Endothelial cell of umbilical vein (primary cell): Measurements from ENCODE around the gene RNF126. TPM values are rescaled to one million over a fixed set of nuclear protein-coding genes. Genes with fewer than 3 reads are reported as not detected.
"Not testable (repeated sequence)": the region's sequence is repeated elsewhere in the genome, so short reads cannot be mapped to it uniquely, and the experiment has no call there.

Source experiments
- BruUV-seq: library from RNA; stranded (reverse); fragments of 400-500 nt; replicated peaks from 2 replicates; lab custom pipeline; 2021; lab: Mats Ljungman, UMichigan
- CTCF ChIA-PET: fragments of 300-600, 350-600 bp; sonication (Branson Sonifier 250); formaldehyde crosslinking; loops from one replicate; lab custom pipeline; 2021; ENCODE audit warnings: antibody characterized with exemption, inconsistent platforms; lab: Charles Lee
- POLR2A ChIA-PET: fragments of 300-600, 350-600 bp; sonication (Branson Sonifier 250); formaldehyde crosslinking; loops from one replicate; lab custom pipeline; 2021; ENCODE audit warnings: antibody characterized with exemption, inconsistent platforms; lab: Charles Lee
- DNase-seq: peaks from one replicate; pipeline ENCODE4 v3.0.0-alpha.2; 2011; ENCODE audit warnings: low read depth, low spot score
- FAIRE-seq: peaks from 2 replicates; lab custom pipeline; 2011; peaks lifted over from hg19 to GRCh38; lab: Jason Lieb, UNC
- H2AFZ ChIP-seq: 2 replicates; pipeline ENCODE4 v1.6.0; 2012; ENCODE audit warnings: low read depth, low read length, control low read depth, inconsistent platforms
- H3K27ac ChIP-seq: 2 replicates; pipeline ENCODE4 v1.5.1; 2011; ENCODE audit warnings: low read depth, mild to moderate bottlenecking, control low read depth, low read length, moderate library complexity; ENCODE audit not compliant: insufficient read depth
- H3K27me3 ChIP-seq, 2 experiments: 2 replicates each; pipeline versions ENCODE4 v1.6.0 to v1.6.1; 2011; ENCODE audit warnings: low read length in 2 of 2, mixed read lengths in 1 of 2; ENCODE audit not compliant: control insufficient read depth in 2 of 2, insufficient read depth in 2 of 2
- H3K36me3 ChIP-seq, 2 experiments: 2 replicates in 1 of 2; 3 replicates in 1 of 2; pipeline ENCODE4 v1.5.1; 2011; ENCODE audit warnings: low read length in 2 of 2, mild to moderate bottlenecking in 1 of 2, moderate library complexity in 1 of 2; ENCODE audit not compliant: control insufficient read depth in 2 of 2, insufficient read depth in 2 of 2; ENCODE audit errors: extremely low read depth in 1 of 2
- H3K4me1 ChIP-seq: 3 replicates; pipeline ENCODE4 v1.5.1; 2011; ENCODE audit warnings: mild to moderate bottlenecking, low read length; ENCODE audit not compliant: control insufficient read depth, insufficient read depth; ENCODE audit errors: extremely low read depth
- H3K4me2 ChIP-seq: 2 replicates; pipeline ENCODE4 v1.6.1; 2011; ENCODE audit warnings: low read length, control low read depth, mixed read lengths; ENCODE audit not compliant: insufficient read depth
- H3K4me3 ChIP-seq, 3 experiments: fragments of 200-600 bp in 1 of 3; sonication (generic), shearing (Covaris generic) in 1 of 3; replicated peaks in 1 of 3; 2 replicates each; pipeline ENCODE4 v1.5.1; 2011 to 2016; ENCODE audit warnings: control low read depth in 3 of 3, low read length in 3 of 3, mild to moderate bottlenecking in 2 of 3, inconsistent platforms in 1 of 3, low read depth in 1 of 3, moderate library complexity in 1 of 3; ENCODE audit not compliant: insufficient read depth in 1 of 3
- H3K79me2 ChIP-seq: 2 replicates; pipeline ENCODE4 v1.6.0; 2012; ENCODE audit warnings: low read length, inconsistent platforms; ENCODE audit not compliant: control insufficient read depth, insufficient read depth
- H3K9ac ChIP-seq: replicated peaks from 2 replicates; pipeline ENCODE3; 2011; ENCODE audit warnings: low read length, control low read depth; ENCODE audit not compliant: insufficient read depth; ENCODE audit errors: extremely low read depth
- H3K9me1 ChIP-seq: replicated peaks from 3 replicates; pipeline ENCODE4 v1.6.0; 2011; ENCODE audit warnings: mild to moderate bottlenecking, low read length; ENCODE audit not compliant: control insufficient read depth, insufficient read depth; ENCODE audit errors: extremely low read depth
- H3K9me3 ChIP-seq: replicated peaks from 2 replicates; pipeline ENCODE4 v1.5.1; 2012; ENCODE audit warnings: low read length, inconsistent platforms; ENCODE audit not compliant: control insufficient read depth, insufficient read depth
- H4K20me1 ChIP-seq: replicated peaks from 2 replicates; pipeline ENCODE3; 2011; ENCODE audit warnings: mild to moderate bottlenecking, low read length; ENCODE audit not compliant: control insufficient read depth, insufficient read depth; ENCODE audit errors: extremely low read depth
- EZH2 ChIP-seq: IDR thresholded peaks from 2 replicates; pipeline ENCODE4 v1.6.1; 2012; ENCODE audit warnings: borderline replicate concordance, low read depth, mild to moderate bottlenecking, moderate library complexity, low read length, inconsistent platforms; ENCODE audit not compliant: severe bottlenecking
- GATA2 ChIP-seq: IDR thresholded peaks from 2 replicates; pipeline ENCODE4 v1.7.0; 2011; ENCODE audit warnings: low read depth, mild to moderate bottlenecking, moderate library complexity, mixed read lengths, low read length; ENCODE audit not compliant: insufficient read length, insufficient read depth
- JUN ChIP-seq: IDR thresholded peaks from 2 replicates; pipeline ENCODE4 v1.6.1; 2011; ENCODE audit warnings: borderline replicate concordance, low read depth; ENCODE audit not compliant: insufficient read length, insufficient read depth
- MYC ChIP-seq: IDR thresholded peaks from one replicate; pipeline ENCODE4 v1.6.1; 2011; ENCODE audit warnings: mild to moderate bottlenecking, low read depth, low read length
- dilution Hi-C: fragments of 300-500 bp; cut with MboI; formaldehyde crosslinking; loops from one replicate; pipeline ENCODE4 v1.15.0; 2019; ENCODE audit warnings: low sequenced_read_pairs; ENCODE audit not compliant: extremely low pct_ligation_motif_present
- intact Hi-C: fragments of 100-400 bp; cut with micrococcal nuclease; formaldehyde crosslinking; loops from one replicate; pipeline ENCODE4 v1.10.0; 2022
- polyA plus RNA-seq, 4 experiments: library from polyadenylated mRNA; depleted of rRNA in 3 of 4; stranded (reverse) in 3 of 4; unstranded in 1 of 4; fragments of >200 nt; gene quantifications; 2 replicates each; pipeline versions ENCODE4 v1.2.1 to v1.2.3, GENCODE V29; 2011 to 2012; ENCODE audit warnings: missing spikeins in 1 of 4
- total RNA-seq: library from RNA; stranded (reverse); gene quantifications from 2 replicates; pipeline ENCODE4 v1.2.3, GENCODE V29; 2021
- TF ChIP-seq, protein P1 (sequence below), 2 donors: IDR thresholded peaks; 1 replicate in 1 of 2; 2 replicates in 1 of 2; pipeline ENCODE4 v1.5.1; 2011; ENCODE audit warnings: low read length in 2 of 2, mild to moderate bottlenecking in 2 of 2, moderate library complexity in 2 of 2, control low read depth in 1 of 2, inconsistent platforms in 1 of 2, low read depth in 1 of 2; ENCODE audit not compliant: insufficient read depth in 1 of 2; ENCODE audit errors: extremely low read depth in 1 of 2

The RNF126 gene
- total and polyA plus RNA-seq, 2 donors (not counting 3 experiments of a cell fraction or from before 2014, with no cell fraction given): 19.2 to 61.3 TPM

DNA sequence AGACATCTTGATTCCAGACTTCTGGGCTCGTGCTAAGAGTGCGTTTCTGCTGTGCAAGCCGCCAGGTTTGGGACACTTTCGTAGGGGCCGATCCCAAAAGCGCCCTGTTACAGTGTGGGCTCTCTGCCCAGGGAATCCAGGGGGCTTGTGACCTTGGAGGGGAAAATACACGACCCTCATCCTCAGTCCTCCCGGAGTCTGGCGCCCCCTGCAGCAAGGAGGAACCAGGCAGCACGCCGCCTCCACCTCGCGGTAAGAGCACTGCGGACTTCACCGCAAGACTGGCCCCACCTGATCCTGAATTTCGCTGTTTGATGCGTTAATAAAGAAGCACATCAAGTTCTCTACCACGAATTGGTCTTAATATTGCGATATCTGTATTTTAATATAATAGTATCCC lies 34.8 kb downstream of the RNF126 start:
- no peaks in the 10 kb centered on the region for H4K20me1 ChIP-seq
- no peak overlapping the region for H3K27ac ChIP-seq
- no peak overlapping the region for H2AFZ ChIP-seq
- H3K27me3 ChIP-seq: no peaks in the 10 kb centered on the region
- no TSS peak for BruUV-seq
- dilution Hi-C loops: no loop called here
- no peak for TF ChIP-seq GATA2
- no peak for TF ChIP-seq MYC
- TF ChIP-seq, protein P1, sequence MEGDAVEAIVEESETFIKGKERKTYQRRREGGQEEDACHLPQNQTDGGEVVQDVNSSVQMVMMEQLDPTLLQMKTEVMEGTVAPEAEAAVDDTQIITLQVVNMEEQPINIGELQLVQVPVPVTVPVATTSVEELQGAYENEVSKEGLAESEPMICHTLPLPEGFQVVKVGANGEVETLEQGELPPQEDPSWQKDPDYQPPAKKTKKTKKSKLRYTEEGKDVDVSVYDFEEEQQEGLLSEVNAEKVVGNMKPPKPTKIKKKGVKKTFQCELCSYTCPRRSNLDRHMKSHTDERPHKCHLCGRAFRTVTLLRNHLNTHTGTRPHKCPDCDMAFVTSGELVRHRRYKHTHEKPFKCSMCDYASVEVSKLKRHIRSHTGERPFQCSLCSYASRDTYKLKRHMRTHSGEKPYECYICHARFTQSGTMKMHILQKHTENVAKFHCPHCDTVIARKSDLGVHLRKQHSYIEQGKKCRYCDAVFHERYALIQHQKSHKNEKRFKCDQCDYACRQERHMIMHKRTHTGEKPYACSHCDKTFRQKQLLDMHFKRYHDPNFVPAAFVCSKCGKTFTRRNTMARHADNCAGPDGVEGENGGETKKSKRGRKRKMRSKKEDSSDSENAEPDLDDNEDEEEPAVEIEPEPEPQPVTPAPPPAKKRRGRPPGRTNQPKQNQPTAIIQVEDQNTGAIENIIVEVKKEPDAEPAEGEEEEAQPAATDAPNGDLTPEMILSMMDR (IDR thresholded peaks at IDR 0.05; ENCODE audit: extremely low read depth in 1 of 2, insufficient read depth in 1 of 2, low read depth in 1 of 2, low read length in 2 of 2): peak; percentile 8 to 12
- TF ChIP-seq JUN: no peak
- TF ChIP-seq EZH2: no peak
- intact Hi-C loops: no loop called here
- ChIA-PET POLR2A (no interaction called here), CTCF (no interaction called here)
- no peak overlapping the region for H3K4me2 ChIP-seq
- no peaks in the 10 kb centered on the region for H3K9me3 ChIP-seq
- H3K36me3 ChIP-seq: peaks cover 0 to 13% of the 10 kb centered on the region in 2 experiments
- no peaks in the 10 kb centered on the region for H3K9me1 ChIP-seq
- FAIRE-seq (no peak), DNase-seq (no peak)
- no peak overlapping the region for H3K4me3 ChIP-seq
- H3K9ac ChIP-seq: no peak overlapping the region
- peaks cover 13% of the 10 kb centered on the region for H3K79me2 ChIP-seq
- H3K4me1 ChIP-seq: peaks cover 11% of the 10 kb centered on the region

DNA sequence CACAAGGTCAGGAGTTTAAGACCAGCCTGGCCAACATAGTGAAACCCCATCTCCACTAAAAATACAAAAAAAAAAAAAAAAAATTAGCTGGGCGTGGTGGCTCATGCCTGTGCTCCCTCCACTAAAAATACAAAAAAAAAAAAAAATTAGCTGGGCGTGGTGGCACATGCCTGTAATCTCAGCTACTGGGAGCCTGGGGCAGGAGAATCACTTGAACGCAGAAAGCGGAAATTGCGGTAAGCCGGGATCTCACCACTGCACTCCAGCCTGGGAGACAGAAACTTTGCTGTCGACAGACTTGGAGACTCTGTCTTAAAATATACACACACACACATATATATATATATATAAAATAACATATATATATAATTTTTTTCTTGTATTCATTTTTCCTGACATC lies 36.4 kb downstream of the RNF126 start:
- H3K27me3 ChIP-seq, DNase-seq, H3K4me2 ChIP-seq, H3K4me1 ChIP-seq, H3K79me2 ChIP-seq, H3K9me3 ChIP-seq, intact Hi-C loops, BruUV-seq, H3K27ac ChIP-seq, H4K20me1 ChIP-seq, H3K9me1 ChIP-seq, dilution Hi-C loops, H2AFZ ChIP-seq, FAIRE-seq, H3K9ac ChIP-seq, POLR2A ChIA-PET, H3K4me3 ChIP-seq: not testable (repeated sequence)
- H3K36me3 ChIP-seq: peaks cover 0 to 25% of the 10 kb centered on the region in 2 experiments
- CTCF ChIA-PET: interaction anchor here (1.3 kb wide), 1 partner anchor 70 kb away, joined by 3 read pairs; no protein-coding TSS in a partner anchor
